Measurements from ENCODE around the gene ZNF784. TPM values are rescaled to one million over a fixed set of nuclear protein-coding genes. Genes with fewer than 3 reads are reported as not detected.
A peak's percentile ranks its signal among the peaks of the same experiment; 100 is the strongest.

Gene ZNF784
- total RNA-seq, 1 experiment from 2014 or later: 10.2 TPM

- Mint-ChIP-seq H3K36me3 (ENCODE audit: insufficient read depth, unreplicated experiment) (peaks cover 48% of the 10 kb centered on the region), H3K9me3 (ENCODE audit: unreplicated experiment) (no peaks in the 10 kb centered on the region), H3K4me1 (ENCODE audit: low read depth, unreplicated experiment) (peaks cover 7% of the 10 kb centered on the region), H3K4me3 (ENCODE audit: unreplicated experiment) (no peak overlapping the region), H3K27me3 (ENCODE audit: insufficient read depth, unreplicated experiment) (no peaks in the 10 kb centered on the region), H3K27ac (ENCODE audit: unreplicated experiment) (no peak overlapping the region)
- no peaks in the 10 kb centered on the region for H3K27me3 ChIP-seq (replicated peaks; ENCODE audit: control insufficient read depth, insufficient read depth, low read length)
- 0 out of 2 replicates have a peak, but pooled peaks cover 6% of the 10 kb centered on the region for H3K9me3 ChIP-seq
- H3K4me1 ChIP-seq: no peaks in the 10 kb centered on the region
- CTCF ChIA-PET: interaction anchor here (0.6 kb wide), 1 partner anchor 58 kb away, joined by 9 read pairs; no protein-coding TSS in a partner anchor
- intact Hi-C loops (cut with micrococcal nuclease; ENCODE audit: unreplicated experiment): no loop called here
- DNase-seq: no peak
- no peak for TF ChIP-seq CTCF (IDR thresholded peaks at IDR 0.05; ENCODE audit: insufficient read depth in 1 of 2, low read depth in 1 of 2, low read length in 1 of 2, severe bottlenecking in 1 of 2, unreplicated experiment in 1 of 2)
- no peaks in the 10 kb centered on the region; the same call in 1 of the 2 replicates for H3K36me3 ChIP-seq (ENCODE audit: control insufficient read depth, insufficient read depth, low read length)
- no peak overlapping the region for H3K4me3 ChIP-seq (ENCODE audit: low read depth, low read length)
- TSS peak; percentile 10 for BruUV-seq (replicated peaks)
- POLR2A ChIA-PET: no interaction called here
These were observed 5.1 kb downstream of the ZNF784 start for GRCh38 chr19:55619286-55619685.

- no TSS peak for BruUV-seq (replicated peaks)
- Histone ChIP-seq H3K36me3 (ENCODE audit: control insufficient read depth, insufficient read depth, low read length) (no peaks in the 10 kb centered on the region; the same call in 1 of the 2 replicates), H3K4me1 (no peaks in the 10 kb centered on the region), H3K9me3 (0 out of 2 replicates have a peak, but pooled peaks cover under 1% of the 10 kb centered on the region), H3K27me3 (replicated peaks; ENCODE audit: control insufficient read depth, insufficient read depth, low read length) (no peaks in the 10 kb centered on the region), H3K4me3 (ENCODE audit: low read depth, low read length) (no peak overlapping the region)
- Mint-ChIP-seq H3K9me3 (ENCODE audit: unreplicated experiment) (no peaks in the 10 kb centered on the region), H3K27me3 (ENCODE audit: insufficient read depth, unreplicated experiment) (no peaks in the 10 kb centered on the region), H3K27ac (ENCODE audit: unreplicated experiment) (no peak overlapping the region), H3K4me3 (ENCODE audit: unreplicated experiment) (no peak overlapping the region), H3K4me1 (ENCODE audit: low read depth, unreplicated experiment) (no peaks in the 10 kb centered on the region), H3K36me3 (ENCODE audit: insufficient read depth, unreplicated experiment) (peaks cover 41% of the 10 kb centered on the region)
- no peak for TF ChIP-seq CTCF (IDR thresholded peaks at IDR 0.05; ENCODE audit: insufficient read depth in 1 of 2, low read depth in 1 of 2, low read length in 1 of 2, severe bottlenecking in 1 of 2, unreplicated experiment in 1 of 2)
- ChIA-PET CTCF (no interaction called here), POLR2A (no interaction called here)
- DNase-seq: no peak
- intact Hi-C loops (cut with micrococcal nuclease; ENCODE audit: unreplicated experiment): no loop called here
These were observed 5.9 kb downstream of the ZNF784 start for GRCh38 chr19:55618426-55618825.

- intact Hi-C loops (cut with micrococcal nuclease; ENCODE audit: unreplicated experiment): no loop called here
- no peak for TF ChIP-seq CTCF (IDR thresholded peaks at IDR 0.05; ENCODE audit: insufficient read depth in 1 of 2, low read depth in 1 of 2, low read length in 1 of 2, severe bottlenecking in 1 of 2, unreplicated experiment in 1 of 2)
- no TSS peak for BruUV-seq (replicated peaks)
- no peaks in the 10 kb centered on the region for H3K4me1 Mint-ChIP-seq (ENCODE audit: low read depth, unreplicated experiment)
- peak overlapping the region; percentile 28 for H3K27ac Mint-ChIP-seq (ENCODE audit: unreplicated experiment)
- Histone ChIP-seq H3K9me3 (no peaks in the 10 kb centered on the region), H3K36me3 (ENCODE audit: control insufficient read depth, insufficient read depth, low read length) (no peaks in the 10 kb centered on the region; the same call in 1 of the 2 replicates), H3K4me1 (no peaks in the 10 kb centered on the region), H3K4me3 (ENCODE audit: low read depth, low read length) (no peak overlapping the region), H3K27me3 (replicated peaks; ENCODE audit: control insufficient read depth, insufficient read depth, low read length) (no peaks in the 10 kb centered on the region)
- ChIA-PET POLR2A (interaction anchor here (0.7 kb wide), 1 partner anchor 83 kb away, joined by 4 read pairs; no protein-coding TSS in a partner anchor), CTCF (no interaction called here)
- H3K4me3 Mint-ChIP-seq (ENCODE audit: unreplicated experiment): no peak overlapping the region
- no peaks in the 10 kb centered on the region for H3K9me3 Mint-ChIP-seq (ENCODE audit: unreplicated experiment)
- no peak for DNase-seq
- H3K27me3 Mint-ChIP-seq (ENCODE audit: insufficient read depth, unreplicated experiment): no peaks in the 10 kb centered on the region
- peaks cover 38% of the 10 kb centered on the region for H3K36me3 Mint-ChIP-seq (ENCODE audit: insufficient read depth, unreplicated experiment)
These were observed 6.9 kb downstream of the ZNF784 start for GRCh38 chr19:55617426-55617825.

All from Caco-2 (cell line).